Measurements from ENCODE around the gene PARP11.

The PARP11 gene

GRCh38 chr12:3891201-3891600 lies 18.0 kb upstream of the PARP11 start:
- no peak for TF ChIP-seq CTCF (IDR thresholded peaks at IDR 0.05; ENCODE audit: low read depth, low read length, missing control alignments)
- in situ Hi-C loops (cut with HindIII; ENCODE audit: low pct_ligation_motif_present, low sequenced_read_pairs) = no loop called here
- H3K4me3 ChIP-seq (ENCODE audit: low read depth, low read length) = no peak overlapping the region
- H3K27ac ChIP-seq = no peak overlapping the region
- no peaks in the 10 kb centered on the region for H3K36me3 ChIP-seq (replicated peaks)
- DNase-seq = no peak
- no peaks in the 10 kb centered on the region for H3K27me3 ChIP-seq (replicated peaks)

GRCh38 chr12:3888659-3889058 lies 15.5 kb upstream of the PARP11 start:
- no peak for TF ChIP-seq CTCF (IDR thresholded peaks at IDR 0.05; ENCODE audit: low read depth, low read length, missing control alignments)
- H3K27me3 ChIP-seq (replicated peaks) = no peaks in the 10 kb centered on the region
- in situ Hi-C loops (cut with HindIII; ENCODE audit: low pct_ligation_motif_present, low sequenced_read_pairs) = no loop called here
- no peak overlapping the region for H3K27ac ChIP-seq
- no peak for DNase-seq
- no peak overlapping the region for H3K4me3 ChIP-seq (ENCODE audit: low read depth, low read length)
- no peaks in the 10 kb centered on the region for H3K36me3 ChIP-seq (replicated peaks)

GRCh38 chr12:3885277-3886094 lies 12.3 kb upstream of the PARP11 start:
- H3K27me3 ChIP-seq (replicated peaks) = no peaks in the 10 kb centered on the region
- DNase-seq = peak; percentile 27
- in situ Hi-C loops (cut with HindIII; ENCODE audit: low pct_ligation_motif_present, low sequenced_read_pairs) = no loop called here
- no peaks in the 10 kb centered on the region for H3K36me3 ChIP-seq (replicated peaks)
- peak overlapping the region; percentile 20 for H3K4me3 ChIP-seq (ENCODE audit: low read depth, low read length)
- no peak overlapping the region for H3K27ac ChIP-seq
- TF ChIP-seq CTCF (IDR thresholded peaks at IDR 0.05; ENCODE audit: low read depth, low read length, missing control alignments) = peak; percentile 71

- Histone ChIP-seq H3K4me3 (ENCODE audit: low read depth, low read length) (no peak overlapping the region), H3K27ac (no peak overlapping the region), H3K36me3 (replicated peaks) (no peaks in the 10 kb centered on the region), H3K27me3 (replicated peaks) (no peaks in the 10 kb centered on the region)
- DNase-seq = no peak
- no peak for TF ChIP-seq CTCF (IDR thresholded peaks at IDR 0.05; ENCODE audit: low read depth, low read length, missing control alignments)
- in situ Hi-C loops (cut with HindIII; ENCODE audit: low pct_ligation_motif_present, low sequenced_read_pairs) = no loop called here
Measured at GRCh38 chr12:3884671-3885070, 11.5 kb upstream of the PARP11 start.

- TF ChIP-seq CTCF (IDR thresholded peaks at IDR 0.05; ENCODE audit: low read depth, low read length, missing control alignments) = peak; percentile 42
- Histone ChIP-seq H3K36me3 (replicated peaks) (no peaks in the 10 kb centered on the region), H3K27me3 (replicated peaks) (no peaks in the 10 kb centered on the region), H3K27ac (no peak overlapping the region), H3K4me3 (ENCODE audit: low read depth, low read length) (no peak overlapping the region)
- DNase-seq = peak; percentile 8
- in situ Hi-C loops (cut with HindIII; ENCODE audit: low pct_ligation_motif_present, low sequenced_read_pairs) = no loop called here
Measured at GRCh38 chr12:3882896-3883564, 9.8 kb upstream of the PARP11 start.

All from brain microvascular endothelial cell (primary cell).